Measurements from ENCODE around the gene MATN3.
A peak's percentile ranks its signal among the peaks of the same experiment; 100 is the strongest.
"Not testable (repeated sequence)": the region's sequence is repeated elsewhere in the genome, so short reads cannot be mapped to it uniquely, and the experiment has no call there.

Gene MATN3

DNA sequence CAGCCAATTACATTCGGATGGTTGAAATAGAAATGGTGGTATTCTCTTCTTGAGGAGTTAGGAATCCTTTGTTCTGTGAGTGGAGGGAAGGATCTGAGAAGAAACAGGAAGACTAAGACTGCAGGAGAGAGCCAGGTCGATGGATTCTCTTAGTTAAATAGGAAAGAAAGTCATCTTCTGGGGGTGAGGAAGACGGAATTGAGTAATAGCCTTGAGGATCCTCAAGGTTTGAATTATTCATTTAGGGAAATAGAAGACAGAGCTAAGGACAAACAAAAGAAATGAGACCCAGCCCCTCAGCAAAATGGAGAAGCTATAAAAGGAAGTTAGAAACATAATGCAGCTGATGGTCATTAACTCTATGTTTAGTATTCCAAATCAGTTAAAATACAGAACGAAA, 37.2 kb upstream of the MATN3 start:
- ChIA-PET POLR2A (interaction anchor here (0.6 to 1.1 kb wide), 2 partner anchors 12 to 14 kb away, joined by 3 to 4 read pairs; no protein-coding TSS in a partner anchor), CTCF (interaction anchor here (0.9 to 4.9 kb wide), 5 partner anchors 11 to 79 kb away, joined by 3 to 28 read pairs (median 3); no protein-coding TSS in a partner anchor)
- Histone ChIP-seq H3K27ac (ENCODE audit: insufficient read depth in 1 of 2, low read depth in 1 of 2, low read length in 2 of 2, poor library complexity in 1 of 2, severe bottlenecking in 2 of 2) (peak overlapping the region; percentile 97), H3K27me3 (replicated peaks in 2 of 5; ENCODE audit: control insufficient read depth in 4 of 5, insufficient read depth in 5 of 5, low read length in 4 of 5) (no peaks in the 10 kb centered on the region), H3K9me3 (ENCODE audit: control extremely low read depth in 1 of 5, control insufficient read depth in 4 of 5, insufficient read depth in 2 of 5, low read depth in 1 of 5, low read length in 4 of 5) (no peaks in the 10 kb centered on the region), H3K36me3 (ENCODE audit: control insufficient read depth in 4 of 4, insufficient read depth in 4 of 4, low read length in 3 of 4) (peaks cover 3 to 4% (median 3%) of the 10 kb centered on the region in 4 experiments), H3K4me3 (ENCODE audit: control insufficient read depth in 1 of 7, extremely low read depth in 1 of 7, insufficient read depth in 4 of 7, low read depth in 2 of 7, low read length in 6 of 7) (peak overlapping the region in 6 of 7 experiments; percentile 78 to 100 (median 94)), H3K4me1 (ENCODE audit: control extremely low read depth in 1 of 4, control insufficient read depth in 4 of 4, insufficient read depth in 4 of 4, low read length in 3 of 4) (peaks cover 18 to 42% (median 33%) of the 10 kb centered on the region in 4 experiments)
- 5% methylated on average over 2 of the region's 4 CpGs for WGBS (ENCODE audit: insufficient coverage)
- DNase-seq: peak in 2 of 3 donors; percentile 60 to 71

DNA sequence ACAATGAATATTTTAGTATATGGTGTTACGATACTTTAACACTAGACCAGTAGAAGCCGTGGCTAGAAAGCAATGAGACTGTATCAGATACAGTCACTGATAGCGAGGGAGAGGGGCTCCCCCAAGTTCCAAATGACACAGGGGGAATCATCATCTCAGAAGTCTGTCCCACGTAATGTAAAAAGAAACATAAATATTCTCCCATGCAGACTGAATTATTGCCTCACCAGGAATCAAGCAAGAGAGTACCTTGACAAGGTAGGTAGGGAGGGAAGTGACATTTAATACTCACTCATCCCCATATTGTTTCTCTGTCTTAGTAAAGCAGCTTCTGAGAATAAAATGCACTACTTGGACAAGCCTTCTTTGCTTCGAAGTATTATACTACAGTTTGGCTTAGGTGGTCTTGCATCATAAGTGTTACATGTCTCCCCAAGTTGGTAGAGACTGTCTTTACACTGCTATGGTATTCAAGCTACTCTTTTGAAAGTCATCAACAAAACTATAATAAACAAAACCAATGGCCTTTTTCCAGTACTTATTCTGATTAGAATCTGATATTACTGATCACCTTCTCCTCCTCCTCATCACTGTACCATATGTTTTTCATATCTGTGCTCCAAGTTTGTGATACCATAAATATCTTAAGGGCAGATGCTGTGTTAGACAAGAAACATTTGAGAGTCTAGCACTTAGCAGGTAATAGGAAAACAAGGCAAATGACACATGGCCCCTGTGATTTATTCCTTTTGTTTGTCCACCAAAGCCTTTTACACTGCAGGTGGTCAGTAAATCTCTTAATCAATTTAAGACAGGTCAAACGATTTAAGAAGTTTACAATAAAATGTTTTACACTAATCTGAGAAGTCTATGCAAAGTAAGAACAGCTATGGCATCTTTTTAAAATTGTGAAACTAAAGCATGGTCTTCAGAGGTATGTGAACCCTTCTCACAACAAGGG, 36.3 kb upstream of the MATN3 start:
- H3K9me3 ChIP-seq (ENCODE audit: control extremely low read depth in 1 of 5, control insufficient read depth in 4 of 5, insufficient read depth in 2 of 5, low read depth in 1 of 5, low read length in 4 of 5): no peaks in the 10 kb centered on the region
- ChIA-PET CTCF (interaction anchor here (1.3 to 4.9 kb wide), 5 partner anchors 10 to 78 kb away, joined by 3 to 28 read pairs (median 3); no protein-coding TSS in a partner anchor), POLR2A (interaction anchor here (0.6 kb wide), 1 partner anchor 11 kb away, joined by 4 read pairs; no protein-coding TSS in a partner anchor)
- no peak for DNase-seq
- H3K4me1 ChIP-seq (ENCODE audit: control extremely low read depth in 1 of 4, control insufficient read depth in 4 of 4, insufficient read depth in 4 of 4, low read length in 3 of 4): peaks cover 18 to 44% (median 33%) of the 10 kb centered on the region in 4 experiments
- peak overlapping the region in 6 of 7 experiments; percentile 78 to 100 (median 94) for H3K4me3 ChIP-seq (ENCODE audit: control insufficient read depth in 1 of 7, extremely low read depth in 1 of 7, insufficient read depth in 4 of 7, low read depth in 2 of 7, low read length in 6 of 7)
- WGBS (ENCODE audit: insufficient coverage): 100% methylated on average over 1 of the region's 6 CpGs
- peak overlapping the region; percentile 97 for H3K27ac ChIP-seq (ENCODE audit: insufficient read depth in 1 of 2, low read depth in 1 of 2, low read length in 2 of 2, poor library complexity in 1 of 2, severe bottlenecking in 2 of 2)
- peaks cover 3 to 6% (median 5%) of the 10 kb centered on the region in 4 experiments for H3K36me3 ChIP-seq (ENCODE audit: control insufficient read depth in 4 of 4, insufficient read depth in 4 of 4, low read length in 3 of 4)
- no peaks in the 10 kb centered on the region for H3K27me3 ChIP-seq (replicated peaks in 2 of 5; ENCODE audit: control insufficient read depth in 4 of 5, insufficient read depth in 5 of 5, low read length in 4 of 5)

GRCh38 chr2:20045712-20046292, 33.3 kb upstream of the MATN3 start:
- Histone ChIP-seq H3K36me3 (ENCODE audit: control insufficient read depth in 4 of 4, insufficient read depth in 4 of 4, low read length in 3 of 4) (peaks cover 7 to 18% (median 9%) of the 10 kb centered on the region in 4 experiments), H3K4me1 (ENCODE audit: control extremely low read depth in 1 of 4, control insufficient read depth in 4 of 4, insufficient read depth in 4 of 4, low read length in 3 of 4) (peaks cover 10 to 35% (median 26%) of the 10 kb centered on the region in 4 experiments)
- not testable (repeated sequence) for H3K27ac ChIP-seq (ENCODE audit: insufficient read depth in 1 of 2, low read depth in 1 of 2, low read length in 2 of 2, poor library complexity in 1 of 2, severe bottlenecking in 2 of 2); H3K4me3 ChIP-seq (ENCODE audit: control insufficient read depth in 1 of 7, extremely low read depth in 1 of 7, insufficient read depth in 4 of 7, low read depth in 2 of 7, low read length in 6 of 7); H3K9me3 ChIP-seq (ENCODE audit: control extremely low read depth in 1 of 5, control insufficient read depth in 4 of 5, insufficient read depth in 2 of 5, low read depth in 1 of 5, low read length in 4 of 5); DNase-seq; H3K27me3 ChIP-seq (replicated peaks in 2 of 5; ENCODE audit: control insufficient read depth in 4 of 5, insufficient read depth in 5 of 5, low read length in 4 of 5)
- POLR2A ChIA-PET: interaction anchor here (0.7 kb wide), 1 partner anchor 210 kb away, joined by 6 read pairs; no protein-coding TSS in a partner anchor
- CTCF ChIA-PET: interaction anchor here (1.1 to 2.5 kb wide), 4 partner anchors 11 to 35 kb away, joined by 3 to 13 read pairs (median 4); no protein-coding TSS in a partner anchor
- no CpG with 5 or more reads among the region's 4 CpGs for WGBS (ENCODE audit: insufficient coverage)

DNA sequence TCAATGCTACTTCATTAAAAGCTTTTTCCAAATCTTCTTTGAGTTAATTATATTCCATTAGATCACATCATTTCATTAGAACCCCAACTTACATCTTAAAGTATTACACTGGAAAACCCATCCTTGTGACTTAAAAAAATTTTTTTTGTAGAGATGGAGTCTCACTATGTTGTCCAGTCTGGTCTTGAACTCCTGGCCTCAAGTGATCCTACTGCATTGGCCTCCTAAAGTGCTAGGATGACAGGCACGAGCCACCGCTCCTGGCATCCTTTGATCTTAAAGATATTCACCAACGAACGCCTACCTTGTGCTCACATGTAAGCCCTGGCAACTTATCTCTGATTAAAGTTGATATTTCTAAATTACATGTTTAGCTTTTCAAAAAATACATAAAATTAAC, 32.3 kb upstream of the MATN3 start:
- H3K27ac ChIP-seq (ENCODE audit: insufficient read depth in 1 of 2, low read depth in 1 of 2, low read length in 2 of 2, poor library complexity in 1 of 2, severe bottlenecking in 2 of 2): no peak overlapping the region
- H3K27me3 ChIP-seq (replicated peaks in 2 of 5; ENCODE audit: control insufficient read depth in 4 of 5, insufficient read depth in 5 of 5, low read length in 4 of 5): no peaks in the 10 kb centered on the region
- DNase-seq: no peak
- H3K36me3 ChIP-seq (ENCODE audit: control insufficient read depth in 4 of 4, insufficient read depth in 4 of 4, low read length in 3 of 4): peaks cover 9 to 25% (median 19%) of the 10 kb centered on the region in 4 experiments
- H3K4me3 ChIP-seq (ENCODE audit: control insufficient read depth in 1 of 7, extremely low read depth in 1 of 7, insufficient read depth in 4 of 7, low read depth in 2 of 7, low read length in 6 of 7): no peak overlapping the region
- no peaks in the 10 kb centered on the region for H3K9me3 ChIP-seq (ENCODE audit: control extremely low read depth in 1 of 5, control insufficient read depth in 4 of 5, insufficient read depth in 2 of 5, low read depth in 1 of 5, low read length in 4 of 5)
- ChIA-PET CTCF (interaction anchor here (1.1 to 2.5 kb wide), 5 partner anchors 10 to 34 kb away, joined by 3 to 13 read pairs (median 4); no protein-coding TSS in a partner anchor), POLR2A (no interaction called here)
- 100% methylated on average over 2 of the region's 4 CpGs for WGBS (ENCODE audit: insufficient coverage)
- H3K4me1 ChIP-seq (ENCODE audit: control extremely low read depth in 1 of 4, control insufficient read depth in 4 of 4, insufficient read depth in 4 of 4, low read length in 3 of 4): peaks cover 7 to 28% (median 21%) of the 10 kb centered on the region in 4 experiments

- CTCF ChIA-PET: interaction anchor here (0.6 to 2.3 kb wide), 2 partner anchors 27 to 782 kb away, joined by 3 to 18 read pairs; no protein-coding TSS in a partner anchor
- WGBS (ENCODE audit: insufficient coverage): 87% methylated on average over 2 of the region's 2 CpGs
- Histone ChIP-seq H3K4me3 (ENCODE audit: control insufficient read depth in 1 of 7, extremely low read depth in 1 of 7, insufficient read depth in 4 of 7, low read depth in 2 of 7, low read length in 6 of 7) (no peak overlapping the region), H3K4me1 (ENCODE audit: control extremely low read depth in 1 of 4, control insufficient read depth in 4 of 4, insufficient read depth in 4 of 4, low read length in 3 of 4) (peaks cover 0 to 6% (median 2%) of the 10 kb centered on the region in 4 experiments), H3K9me3 (ENCODE audit: control extremely low read depth in 1 of 5, control insufficient read depth in 4 of 5, insufficient read depth in 2 of 5, low read depth in 1 of 5, low read length in 4 of 5) (no peaks in the 10 kb centered on the region), H3K36me3 (ENCODE audit: control insufficient read depth in 4 of 4, insufficient read depth in 4 of 4, low read length in 3 of 4) (peaks cover 27 to 42% (median 35%) of the 10 kb centered on the region in 4 experiments), H3K27me3 (replicated peaks in 2 of 5; ENCODE audit: control insufficient read depth in 4 of 5, insufficient read depth in 5 of 5, low read length in 4 of 5) (no peaks in the 10 kb centered on the region), H3K27ac (ENCODE audit: insufficient read depth in 1 of 2, low read depth in 1 of 2, low read length in 2 of 2, poor library complexity in 1 of 2, severe bottlenecking in 2 of 2) (no peak overlapping the region)
- POLR2A ChIA-PET: no interaction called here
- no peak for DNase-seq
Measured at GRCh38 chr2:20042531-20042930, 30.1 kb upstream of the MATN3 start.

GRCh38 chr2:20040489-20041172, 28.2 kb upstream of the MATN3 start:
- ChIA-PET CTCF (interaction anchor here (2.3 kb wide), 1 partner anchor 25 kb away, joined by 18 read pairs; no protein-coding TSS in a partner anchor), POLR2A (interaction anchor here (0.6 kb wide), 1 partner anchor 255 kb away, joined by 3 read pairs; no protein-coding TSS in a partner anchor)
- Histone ChIP-seq H3K4me1 (ENCODE audit: control extremely low read depth in 1 of 4, control insufficient read depth in 4 of 4, insufficient read depth in 4 of 4, low read length in 3 of 4) (peaks cover 0 to 11% (median 5%) of the 10 kb centered on the region in 4 experiments), H3K9me3 (ENCODE audit: control extremely low read depth in 1 of 5, control insufficient read depth in 4 of 5, insufficient read depth in 2 of 5, low read depth in 1 of 5, low read length in 4 of 5) (no peaks in the 10 kb centered on the region), H3K36me3 (ENCODE audit: control insufficient read depth in 4 of 4, insufficient read depth in 4 of 4, low read length in 3 of 4) (peaks cover 33 to 56% (median 47%) of the 10 kb centered on the region in 4 experiments), H3K27me3 (replicated peaks in 2 of 5; ENCODE audit: control insufficient read depth in 4 of 5, insufficient read depth in 5 of 5, low read length in 4 of 5) (no peaks in the 10 kb centered on the region), H3K27ac (ENCODE audit: insufficient read depth in 1 of 2, low read depth in 1 of 2, low read length in 2 of 2, poor library complexity in 1 of 2, severe bottlenecking in 2 of 2) (no peak overlapping the region), H3K4me3 (ENCODE audit: control insufficient read depth in 1 of 7, extremely low read depth in 1 of 7, insufficient read depth in 4 of 7, low read depth in 2 of 7, low read length in 6 of 7) (no peak overlapping the region)
- no CpG with 5 or more reads among the region's 8 CpGs for WGBS (ENCODE audit: insufficient coverage)
- DNase-seq: peak in 1 of 3 donors; percentile 24
